Measurements from ENCODE around the gene MAGI2.
A peak's percentile ranks its signal among the peaks of the same experiment; 100 is the strongest.

Gene MAGI2

DNA sequence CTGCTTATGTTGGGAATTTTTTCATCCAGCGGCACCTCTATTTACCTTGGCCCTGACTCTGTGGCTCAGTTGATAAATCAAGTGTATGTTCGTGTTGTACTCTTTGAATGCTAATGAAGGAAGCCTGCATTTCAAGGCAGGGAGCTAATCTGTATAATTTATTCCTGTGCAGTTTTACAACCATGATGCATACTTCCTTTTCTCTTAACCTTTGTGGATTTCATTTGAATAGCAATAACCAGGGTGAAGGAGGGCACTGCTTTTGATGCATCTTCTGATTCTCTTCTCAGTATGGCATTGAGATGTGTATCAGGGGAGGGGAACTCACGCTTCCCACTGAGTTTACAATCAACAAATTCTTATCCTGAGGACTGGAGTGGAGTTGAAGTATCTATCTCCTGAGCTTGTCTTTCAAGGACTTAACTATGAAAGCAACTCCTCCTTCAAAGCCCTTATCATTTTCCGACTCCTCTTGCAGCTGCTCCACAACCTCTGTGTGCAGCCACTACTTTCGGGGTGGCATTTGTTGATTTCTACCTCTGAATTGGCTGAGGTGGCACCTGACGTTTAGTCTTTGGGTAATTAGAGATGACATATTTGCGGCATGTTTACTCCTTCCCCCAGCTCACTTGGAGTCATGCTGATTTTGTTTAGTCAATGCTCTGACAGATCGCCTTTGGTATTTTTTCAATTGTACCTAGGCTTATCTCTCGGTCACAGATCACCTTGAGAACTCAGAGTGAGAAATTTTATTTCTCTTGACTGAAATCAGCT is 1379.7 kb downstream of the MAGI2 start:
- no peaks in the 10 kb centered on the region for H3K36me3 ChIP-seq (ENCODE audit: control insufficient read depth, insufficient read depth, low read length, severe bottlenecking)
- no peaks in the 10 kb centered on the region for H3K4me1 ChIP-seq (ENCODE audit: control insufficient read depth, insufficient read depth, low read length)
- no peak for DNase-seq (ENCODE audit: low read depth)

DNA sequence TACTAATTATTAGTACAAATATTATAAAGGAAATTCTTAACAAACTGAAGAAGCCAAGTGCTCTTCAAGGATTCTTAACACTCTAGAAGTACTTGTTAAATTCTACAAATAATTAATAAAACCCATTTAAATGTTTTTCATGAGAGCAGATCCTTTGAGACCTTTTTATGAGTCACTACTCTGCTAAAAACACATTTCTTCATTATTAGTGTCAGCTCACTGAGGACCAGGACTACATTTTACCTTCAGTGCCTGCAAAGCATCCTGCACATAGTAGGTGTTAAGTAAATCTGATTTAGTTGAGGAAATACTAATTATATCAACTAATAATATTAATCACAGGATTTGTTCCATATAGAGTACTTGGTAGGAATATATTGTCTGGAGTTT is 1381.3 kb downstream of the MAGI2 start:
- Histone ChIP-seq H3K9me3 (ENCODE audit: control insufficient read depth, low read length) (peaks cover 3% of the 10 kb centered on the region), H3K36me3 (ENCODE audit: control insufficient read depth, insufficient read depth, low read length, severe bottlenecking) (no peaks in the 10 kb centered on the region), H3K27me3 (replicated peaks; ENCODE audit: control insufficient read depth, insufficient read depth, low read length) (no peaks in the 10 kb centered on the region), H3K9ac (ENCODE audit: low read length) (no peak overlapping the region), H3K4me1 (ENCODE audit: control insufficient read depth, insufficient read depth, low read length) (no peaks in the 10 kb centered on the region), H3K4me3 (ENCODE audit: low read length) (no peak overlapping the region)
- no peak for DNase-seq (ENCODE audit: low read depth)

More for the DNA sequence above, 1379.7 kb downstream of the MAGI2 start:
- no peaks in the 10 kb centered on the region for H3K27me3 ChIP-seq (replicated peaks; ENCODE audit: control insufficient read depth, insufficient read depth, low read length)
- H3K9ac ChIP-seq (ENCODE audit: low read length): no peak overlapping the region
- no peak overlapping the region for H3K4me3 ChIP-seq (ENCODE audit: low read length)
- peaks cover 3% of the 10 kb centered on the region for H3K9me3 ChIP-seq (ENCODE audit: control insufficient read depth, low read length)

GRCh38 chr7:78071491-78072200 is 1381.8 kb downstream of the MAGI2 start:
- Histone ChIP-seq H3K4me3 (ENCODE audit: low read length) (no peak overlapping the region), H3K9ac (ENCODE audit: low read length) (no peak overlapping the region), H3K36me3 (ENCODE audit: control insufficient read depth, insufficient read depth, low read length, severe bottlenecking) (no peaks in the 10 kb centered on the region), H3K27me3 (replicated peaks; ENCODE audit: control insufficient read depth, insufficient read depth, low read length) (no peaks in the 10 kb centered on the region), H3K9me3 (ENCODE audit: control insufficient read depth, low read length) (peaks cover 3% of the 10 kb centered on the region), H3K4me1 (ENCODE audit: control insufficient read depth, insufficient read depth, low read length) (no peaks in the 10 kb centered on the region)
- no peak for DNase-seq (ENCODE audit: low read depth)

GRCh38 chr7:78066599-78066998 is 1386.9 kb downstream of the MAGI2 start:
- Histone ChIP-seq H3K36me3 (ENCODE audit: control insufficient read depth, insufficient read depth, low read length, severe bottlenecking) (no peaks in the 10 kb centered on the region), H3K9ac (ENCODE audit: low read length) (no peak overlapping the region), H3K4me3 (ENCODE audit: low read length) (no peak overlapping the region), H3K4me1 (ENCODE audit: control insufficient read depth, insufficient read depth, low read length) (no peaks in the 10 kb centered on the region), H3K27me3 (replicated peaks; ENCODE audit: control insufficient read depth, insufficient read depth, low read length) (no peaks in the 10 kb centered on the region), H3K9me3 (ENCODE audit: control insufficient read depth, low read length) (peaks cover 3% of the 10 kb centered on the region)
- DNase-seq (ENCODE audit: low read depth): no peak

- no peak overlapping the region for H3K9ac ChIP-seq (ENCODE audit: low read length)
- no peaks in the 10 kb centered on the region for H3K9me3 ChIP-seq (ENCODE audit: control insufficient read depth, low read length)
- DNase-seq (ENCODE audit: low read depth): no peak
- no peak overlapping the region for H3K4me3 ChIP-seq (ENCODE audit: low read length)
- H3K27me3 ChIP-seq (replicated peaks; ENCODE audit: control insufficient read depth, insufficient read depth, low read length): no peaks in the 10 kb centered on the region
- H3K36me3 ChIP-seq (ENCODE audit: control insufficient read depth, insufficient read depth, low read length, severe bottlenecking): no peaks in the 10 kb centered on the region
- no peaks in the 10 kb centered on the region for H3K4me1 ChIP-seq (ENCODE audit: control insufficient read depth, insufficient read depth, low read length)
Observed at GRCh38 chr7:78063758-78064157, 1389.7 kb downstream of the MAGI2 start.

- H3K4me1 ChIP-seq (ENCODE audit: control insufficient read depth, insufficient read depth, low read length): peaks cover 2% of the 10 kb centered on the region
Observed at GRCh38 chr7:78062214-78062613, 1391.3 kb downstream of the MAGI2 start.

GRCh38 chr7:78057571-78057970 is 1395.9 kb downstream of the MAGI2 start:
- no peaks in the 10 kb centered on the region for H3K9me3 ChIP-seq (ENCODE audit: control insufficient read depth, low read length)
- no peak overlapping the region for H3K9ac ChIP-seq (ENCODE audit: low read length)
- H3K27me3 ChIP-seq (replicated peaks; ENCODE audit: control insufficient read depth, insufficient read depth, low read length): no peaks in the 10 kb centered on the region
- H3K4me1 ChIP-seq (ENCODE audit: control insufficient read depth, insufficient read depth, low read length): peaks cover 2% of the 10 kb centered on the region
- H3K36me3 ChIP-seq (ENCODE audit: control insufficient read depth, insufficient read depth, low read length, severe bottlenecking): no peaks in the 10 kb centered on the region
- peak; percentile 27 for DNase-seq (ENCODE audit: low read depth)
- no peak overlapping the region for H3K4me3 ChIP-seq (ENCODE audit: low read length)

More at GRCh38 chr7:78062214-78062613, 1391.3 kb downstream of the MAGI2 start:
- no peak overlapping the region for H3K4me3 ChIP-seq (ENCODE audit: low read length)
- H3K9ac ChIP-seq (ENCODE audit: low read length): no peak overlapping the region
- no peaks in the 10 kb centered on the region for H3K9me3 ChIP-seq (ENCODE audit: control insufficient read depth, low read length)
- DNase-seq (ENCODE audit: low read depth): no peak
- H3K36me3 ChIP-seq (ENCODE audit: control insufficient read depth, insufficient read depth, low read length, severe bottlenecking): no peaks in the 10 kb centered on the region
- no peaks in the 10 kb centered on the region for H3K27me3 ChIP-seq (replicated peaks; ENCODE audit: control insufficient read depth, insufficient read depth, low read length)

DNA sequence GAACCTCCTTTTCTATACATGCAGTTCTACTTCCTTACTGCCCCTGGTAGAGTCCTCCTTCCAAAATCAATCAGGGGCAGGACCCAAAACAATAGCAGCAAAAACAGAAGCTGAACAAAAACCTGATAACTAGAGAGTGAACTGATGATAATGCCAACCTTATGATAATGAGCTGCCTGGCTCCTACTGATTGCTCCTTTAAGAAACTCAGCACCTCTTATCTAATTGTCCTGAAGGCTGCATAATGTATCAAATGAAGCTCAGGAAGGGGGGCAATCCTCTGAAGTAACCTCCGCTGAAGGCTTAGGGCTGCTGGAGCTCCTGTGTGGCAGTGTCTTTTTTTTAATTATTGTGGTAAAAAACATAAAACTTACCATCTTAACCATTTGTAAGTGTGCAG is 1397.9 kb downstream of the MAGI2 start:
- Histone ChIP-seq H3K4me3 (ENCODE audit: low read length) (no peak overlapping the region), H3K9ac (ENCODE audit: low read length) (no peak overlapping the region), H3K4me1 (ENCODE audit: control insufficient read depth, insufficient read depth, low read length) (peaks cover 2% of the 10 kb centered on the region), H3K9me3 (ENCODE audit: control insufficient read depth, low read length) (no peaks in the 10 kb centered on the region), H3K36me3 (ENCODE audit: control insufficient read depth, insufficient read depth, low read length, severe bottlenecking) (no peaks in the 10 kb centered on the region), H3K27me3 (replicated peaks; ENCODE audit: control insufficient read depth, insufficient read depth, low read length) (no peaks in the 10 kb centered on the region)
- no peak for DNase-seq (ENCODE audit: low read depth)

GRCh38 chr7:78055001-78055573 is 1398.4 kb downstream of the MAGI2 start:
- peaks cover 2% of the 10 kb centered on the region for H3K4me1 ChIP-seq (ENCODE audit: control insufficient read depth, insufficient read depth, low read length)
- no peak overlapping the region for H3K4me3 ChIP-seq (ENCODE audit: low read length)
- no peaks in the 10 kb centered on the region for H3K36me3 ChIP-seq (ENCODE audit: control insufficient read depth, insufficient read depth, low read length, severe bottlenecking)
- no peaks in the 10 kb centered on the region for H3K27me3 ChIP-seq (replicated peaks; ENCODE audit: control insufficient read depth, insufficient read depth, low read length)
- H3K9me3 ChIP-seq (ENCODE audit: control insufficient read depth, low read length): no peaks in the 10 kb centered on the region
- DNase-seq (ENCODE audit: low read depth): no peak
- no peak overlapping the region for H3K9ac ChIP-seq (ENCODE audit: low read length)

DNA sequence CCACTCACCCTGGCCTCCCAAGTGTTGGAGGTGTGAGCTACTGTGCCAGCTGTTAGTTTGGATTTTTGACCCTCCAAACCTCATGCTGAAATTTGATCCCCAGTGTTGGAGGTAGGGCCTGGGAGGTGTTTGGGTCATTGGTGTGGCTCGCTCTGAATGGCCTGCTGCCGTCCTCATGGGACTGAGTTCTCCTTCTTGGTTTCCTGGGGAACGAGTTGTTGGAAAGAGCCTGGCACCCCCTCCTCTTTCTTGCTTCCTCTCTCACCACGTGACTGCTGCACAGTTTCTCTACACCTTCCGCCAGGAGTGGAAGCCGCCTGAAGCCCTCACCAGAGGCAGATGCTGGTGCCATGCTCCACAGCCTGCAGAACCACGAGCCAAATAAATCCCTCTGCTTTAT is 1401.4 kb downstream of the MAGI2 start:
- Histone ChIP-seq H3K9ac (ENCODE audit: low read length) (no peak overlapping the region), H3K4me1 (ENCODE audit: control insufficient read depth, insufficient read depth, low read length) (no peaks in the 10 kb centered on the region), H3K9me3 (ENCODE audit: control insufficient read depth, low read length) (no peaks in the 10 kb centered on the region), H3K27me3 (replicated peaks; ENCODE audit: control insufficient read depth, insufficient read depth, low read length) (no peaks in the 10 kb centered on the region), H3K36me3 (ENCODE audit: control insufficient read depth, insufficient read depth, low read length, severe bottlenecking) (no peaks in the 10 kb centered on the region), H3K4me3 (ENCODE audit: low read length) (no peak overlapping the region)
- DNase-seq (ENCODE audit: low read depth): no peak

DNA sequence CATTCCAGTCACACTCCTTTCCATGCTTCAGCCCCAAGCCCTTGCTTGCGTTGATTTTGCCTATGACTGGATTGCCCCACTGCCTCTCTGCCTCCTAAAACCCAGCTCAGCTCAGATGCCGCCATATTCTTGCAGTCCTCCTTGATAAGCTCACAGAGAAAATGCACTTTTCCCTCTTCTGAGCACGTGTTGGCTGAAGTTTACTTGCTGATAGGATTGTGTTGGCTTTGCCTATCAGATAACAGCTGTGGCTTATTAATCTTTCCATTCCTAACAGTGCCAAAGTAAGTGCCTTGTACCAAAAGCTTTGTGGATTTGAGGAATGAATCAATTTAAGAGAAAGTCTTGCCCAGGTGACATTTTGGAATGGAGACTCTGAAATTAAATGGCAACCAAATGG is 1405.7 kb downstream of the MAGI2 start:
- H3K4me1 ChIP-seq (ENCODE audit: control insufficient read depth, insufficient read depth, low read length): no peaks in the 10 kb centered on the region
- no peaks in the 10 kb centered on the region for H3K27me3 ChIP-seq (replicated peaks; ENCODE audit: control insufficient read depth, insufficient read depth, low read length)

More for the DNA sequence above, 1405.7 kb downstream of the MAGI2 start:
- H3K9ac ChIP-seq (ENCODE audit: low read length): no peak overlapping the region
- H3K9me3 ChIP-seq (ENCODE audit: control insufficient read depth, low read length): no peaks in the 10 kb centered on the region
- no peaks in the 10 kb centered on the region for H3K36me3 ChIP-seq (ENCODE audit: control insufficient read depth, insufficient read depth, low read length, severe bottlenecking)
- no peak for DNase-seq (ENCODE audit: low read depth)
- H3K4me3 ChIP-seq (ENCODE audit: low read length): no peak overlapping the region

Measured in adipocyte (in vitro differentiated cells).